H1 (cell line): ENCODE measurements around the gene BCAS4. TPM values are rescaled to one million over a fixed set of nuclear protein-coding genes. Genes with fewer than 3 reads are reported as not detected.
A peak's percentile ranks its signal among the peaks of the same experiment; 100 is the strongest.

ENCODE experiments used
- BACH1 ChIP-seq: IDR thresholded peaks from 2 replicates; pipeline ENCODE4 v1.6.1; 2012; ENCODE audit warnings: low read length, improper control_type of control experiment
- KDM4A ChIP-seq: IDR thresholded peaks from one replicate; pipeline ENCODE4 v1.7.1; 2012; ENCODE audit warnings: low read depth, mild to moderate bottlenecking, moderate library complexity, low read length, inconsistent platforms; ENCODE audit not compliant: severe bottlenecking
- POU5F1 ChIP-seq: IDR thresholded peaks from 2 replicates; pipeline ENCODE4 v1.6.1; 2011; ENCODE audit warnings: low read depth, mild to moderate bottlenecking, low read length, moderate library complexity
- RAD21 ChIP-seq, 2 experiments: IDR thresholded peaks in 1 of 2; conservative IDR thresholded peaks in 1 of 2; 2 replicates each; pipeline ENCODE4 v1.6.1; 2011; ENCODE audit warnings: low read depth in 2 of 2, low read length in 2 of 2, improper control_type of control experiment in 1 of 2, inconsistent platforms in 1 of 2, mild to moderate bottlenecking in 1 of 2, moderate library complexity in 1 of 2
- SRF ChIP-seq: IDR thresholded peaks from 2 replicates; pipeline ENCODE4 v1.6.1; 2011; ENCODE audit warnings: mild to moderate bottlenecking, low read depth, low read length, moderate library complexity
- USF2 ChIP-seq: IDR thresholded peaks from 2 replicates; pipeline ENCODE4 v1.6.1; 2011; ENCODE audit warnings: low read length, improper control_type of control experiment
- polyA plus RNA-seq, 7 experiments: library from polyadenylated mRNA; depleted of rRNA in 3 of 7; stranded (reverse) in 5 of 7; unstranded in 2 of 7; fragments of >200 nt in 5 of 7; fragments of 200-250 nt in 2 of 7; gene quantifications; 1 replicate in 5 of 7; 2 replicates in 1 of 7; 4 replicates in 1 of 7; pipeline versions ENCODE4 v1.2.1 to v1.2.3, GENCODE V29; 2011 to 2013; ENCODE audit warnings: missing spikeins in 2 of 7, mixed read lengths in 2 of 7
- total RNA-seq: library from RNA; stranded (reverse); fragmentation: NEBNext Ultra II Directional; extraction: Animal tissue kit (Norgen Biotek cat#: 25700); gene quantifications from 2 replicates; pipeline ENCODE4 v1.2.1, GENCODE V29; 2021
- TF ChIP-seq, protein P1 (sequence below): fragments of 300-600 bp; sonication (generic); IDR thresholded peaks from 2 replicates; pipeline ENCODE4 v1.7.1; 2012; ENCODE audit warnings: low read length, moderate library complexity, mild to moderate bottlenecking, inconsistent platforms; ENCODE audit not compliant: insufficient replicate concordance

BCAS4 gene
- total and polyA plus RNA-seq, 2 of the 8 experiments (the other 6 are each of a cell fraction or from before 2014, with no cell fraction given): 21.2 to 23.6 TPM

- TF ChIP-seq, protein P1, sequence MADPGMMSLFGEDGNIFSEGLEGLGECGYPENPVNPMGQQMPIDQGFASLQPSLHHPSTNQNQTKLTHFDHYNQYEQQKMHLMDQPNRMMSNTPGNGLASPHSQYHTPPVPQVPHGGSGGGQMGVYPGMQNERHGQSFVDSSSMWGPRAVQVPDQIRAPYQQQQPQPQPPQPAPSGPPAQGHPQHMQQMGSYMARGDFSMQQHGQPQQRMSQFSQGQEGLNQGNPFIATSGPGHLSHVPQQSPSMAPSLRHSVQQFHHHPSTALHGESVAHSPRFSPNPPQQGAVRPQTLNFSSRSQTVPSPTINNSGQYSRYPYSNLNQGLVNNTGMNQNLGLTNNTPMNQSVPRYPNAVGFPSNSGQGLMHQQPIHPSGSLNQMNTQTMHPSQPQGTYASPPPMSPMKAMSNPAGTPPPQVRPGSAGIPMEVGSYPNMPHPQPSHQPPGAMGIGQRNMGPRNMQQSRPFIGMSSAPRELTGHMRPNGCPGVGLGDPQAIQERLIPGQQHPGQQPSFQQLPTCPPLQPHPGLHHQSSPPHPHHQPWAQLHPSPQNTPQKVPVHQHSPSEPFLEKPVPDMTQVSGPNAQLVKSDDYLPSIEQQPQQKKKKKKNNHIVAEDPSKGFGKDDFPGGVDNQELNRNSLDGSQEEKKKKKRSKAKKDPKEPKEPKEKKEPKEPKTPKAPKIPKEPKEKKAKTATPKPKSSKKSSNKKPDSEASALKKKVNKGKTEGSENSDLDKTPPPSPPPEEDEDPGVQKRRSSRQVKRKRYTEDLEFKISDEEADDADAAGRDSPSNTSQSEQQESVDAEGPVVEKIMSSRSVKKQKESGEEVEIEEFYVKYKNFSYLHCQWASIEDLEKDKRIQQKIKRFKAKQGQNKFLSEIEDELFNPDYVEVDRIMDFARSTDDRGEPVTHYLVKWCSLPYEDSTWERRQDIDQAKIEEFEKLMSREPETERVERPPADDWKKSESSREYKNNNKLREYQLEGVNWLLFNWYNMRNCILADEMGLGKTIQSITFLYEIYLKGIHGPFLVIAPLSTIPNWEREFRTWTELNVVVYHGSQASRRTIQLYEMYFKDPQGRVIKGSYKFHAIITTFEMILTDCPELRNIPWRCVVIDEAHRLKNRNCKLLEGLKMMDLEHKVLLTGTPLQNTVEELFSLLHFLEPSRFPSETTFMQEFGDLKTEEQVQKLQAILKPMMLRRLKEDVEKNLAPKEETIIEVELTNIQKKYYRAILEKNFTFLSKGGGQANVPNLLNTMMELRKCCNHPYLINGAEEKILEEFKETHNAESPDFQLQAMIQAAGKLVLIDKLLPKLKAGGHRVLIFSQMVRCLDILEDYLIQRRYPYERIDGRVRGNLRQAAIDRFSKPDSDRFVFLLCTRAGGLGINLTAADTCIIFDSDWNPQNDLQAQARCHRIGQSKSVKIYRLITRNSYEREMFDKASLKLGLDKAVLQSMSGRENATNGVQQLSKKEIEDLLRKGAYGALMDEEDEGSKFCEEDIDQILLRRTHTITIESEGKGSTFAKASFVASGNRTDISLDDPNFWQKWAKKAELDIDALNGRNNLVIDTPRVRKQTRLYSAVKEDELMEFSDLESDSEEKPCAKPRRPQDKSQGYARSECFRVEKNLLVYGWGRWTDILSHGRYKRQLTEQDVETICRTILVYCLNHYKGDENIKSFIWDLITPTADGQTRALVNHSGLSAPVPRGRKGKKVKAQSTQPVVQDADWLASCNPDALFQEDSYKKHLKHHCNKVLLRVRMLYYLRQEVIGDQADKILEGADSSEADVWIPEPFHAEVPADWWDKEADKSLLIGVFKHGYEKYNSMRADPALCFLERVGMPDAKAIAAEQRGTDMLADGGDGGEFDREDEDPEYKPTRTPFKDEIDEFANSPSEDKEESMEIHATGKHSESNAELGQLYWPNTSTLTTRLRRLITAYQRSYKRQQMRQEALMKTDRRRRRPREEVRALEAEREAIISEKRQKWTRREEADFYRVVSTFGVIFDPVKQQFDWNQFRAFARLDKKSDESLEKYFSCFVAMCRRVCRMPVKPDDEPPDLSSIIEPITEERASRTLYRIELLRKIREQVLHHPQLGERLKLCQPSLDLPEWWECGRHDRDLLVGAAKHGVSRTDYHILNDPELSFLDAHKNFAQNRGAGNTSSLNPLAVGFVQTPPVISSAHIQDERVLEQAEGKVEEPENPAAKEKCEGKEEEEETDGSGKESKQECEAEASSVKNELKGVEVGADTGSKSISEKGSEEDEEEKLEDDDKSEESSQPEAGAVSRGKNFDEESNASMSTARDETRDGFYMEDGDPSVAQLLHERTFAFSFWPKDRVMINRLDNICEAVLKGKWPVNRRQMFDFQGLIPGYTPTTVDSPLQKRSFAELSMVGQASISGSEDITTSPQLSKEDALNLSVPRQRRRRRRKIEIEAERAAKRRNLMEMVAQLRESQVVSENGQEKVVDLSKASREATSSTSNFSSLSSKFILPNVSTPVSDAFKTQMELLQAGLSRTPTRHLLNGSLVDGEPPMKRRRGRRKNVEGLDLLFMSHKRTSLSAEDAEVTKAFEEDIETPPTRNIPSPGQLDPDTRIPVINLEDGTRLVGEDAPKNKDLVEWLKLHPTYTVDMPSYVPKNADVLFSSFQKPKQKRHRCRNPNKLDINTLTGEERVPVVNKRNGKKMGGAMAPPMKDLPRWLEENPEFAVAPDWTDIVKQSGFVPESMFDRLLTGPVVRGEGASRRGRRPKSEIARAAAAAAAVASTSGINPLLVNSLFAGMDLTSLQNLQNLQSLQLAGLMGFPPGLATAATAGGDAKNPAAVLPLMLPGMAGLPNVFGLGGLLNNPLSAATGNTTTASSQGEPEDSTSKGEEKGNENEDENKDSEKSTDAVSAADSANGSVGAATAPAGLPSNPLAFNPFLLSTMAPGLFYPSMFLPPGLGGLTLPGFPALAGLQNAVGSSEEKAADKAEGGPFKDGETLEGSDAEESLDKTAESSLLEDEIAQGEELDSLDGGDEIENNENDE: no peak
- TF ChIP-seq POU5F1 (no peak), RAD21 (IDR thresholded peaks at IDR 0.05 in 1 of 2, conservative IDR thresholded peaks at IDR 0.05 in 1 of 2; ENCODE audit: low read depth in 2 of 2, low read length in 2 of 2) (peak; percentile 65 to 89), KDM4A (peak; percentile 92), BACH1 (no peak), SRF (no peak), USF2 (no peak)
Measured at GRCh38 chr20:50794846-50795634, at the start of gene BCAS4 (continued).
